Activated naive CD8-positive, alpha-beta T cell treated with anti-CD3 and anti-CD28 coated beads, Interleukin-2, amount 10 ng/mL, durations not matched to agents 7 days and 5 days (primary cell): ENCODE measurements around the gene NAE1. TPM values are rescaled to one million over a fixed set of nuclear protein-coding genes. Genes with fewer than 3 reads are reported as not detected.

ENCODE experiments used
- ATAC-seq: fragments of 150-1000 bp; cut with Tn5 transposase; one replicate; pipeline ENCODE4 v1.10.0; 2021; ENCODE audit warnings: low read depth, moderate library complexity
- POLR2A ChIA-PET: fragments of 350-600 bp; sonication (Branson Sonifier 250); formaldehyde crosslinking; loops from one replicate; lab custom pipeline; 2021; ENCODE audit warnings: antibody characterized with exemption; lab: Charles Lee
- DNase-seq: peaks from one replicate; pipeline ENCODE4 v3.0.0; 2021
- H3K27ac Mint-ChIP-seq: one replicate; pipeline ENCODE4 v1.8.0; 2022; ENCODE audit warnings: mild to moderate bottlenecking, mixed read lengths
- H3K27me3 Mint-ChIP-seq: one replicate; pipeline ENCODE4 v1.8.0; 2022; ENCODE audit warnings: mild to moderate bottlenecking, moderate library complexity, mixed read lengths
- H3K36me3 Mint-ChIP-seq: one replicate; pipeline ENCODE4 v1.8.0; 2021; ENCODE audit warnings: mild to moderate bottlenecking, mixed read lengths
- H3K4me1 Mint-ChIP-seq: one replicate; pipeline ENCODE4 v1.8.0; 2021; ENCODE audit warnings: mixed read lengths
- H3K4me3 Mint-ChIP-seq: one replicate; pipeline ENCODE4 v1.8.0; 2022; ENCODE audit warnings: mild to moderate bottlenecking, moderate library complexity, mixed read lengths
- H3K9me3 Mint-ChIP-seq: one replicate; pipeline ENCODE4 v1.8.0; 2021; ENCODE audit warnings: mixed read lengths
- total RNA-seq, 2 experiments: library from RNA; stranded (reverse); gene quantifications; one replicate each; pipeline ENCODE4 v1.2.3, GENCODE V29; 2021

The NAE1 gene
- total RNA-seq, 2 experiments from 2014 or later = 70.7 to 77.0 TPM

GRCh38 chr16:66754819-66755218 is 76.0 kb downstream of the NAE1 start:
- peaks cover 3% of the 10 kb centered on the region for H3K36me3 Mint-ChIP-seq
- ATAC-seq = no peak
- POLR2A ChIA-PET = no interaction called here
- H3K27me3 Mint-ChIP-seq = peaks cover 38% of the 10 kb centered on the region
- no peak overlapping the region for H3K4me3 Mint-ChIP-seq
- no peaks in the 10 kb centered on the region for H3K9me3 Mint-ChIP-seq
- peaks cover 15% of the 10 kb centered on the region for H3K4me1 Mint-ChIP-seq
- DNase-seq = no peak
- H3K27ac Mint-ChIP-seq = no peak overlapping the region

- no peak overlapping the region for H3K27ac Mint-ChIP-seq
- no peaks in the 10 kb centered on the region for H3K9me3 Mint-ChIP-seq
- DNase-seq (no peak), ATAC-seq (no peak)
- peaks cover 21% of the 10 kb centered on the region for H3K4me1 Mint-ChIP-seq
- H3K4me3 Mint-ChIP-seq = no peak overlapping the region
- POLR2A ChIA-PET = no interaction called here
- peaks cover 6% of the 10 kb centered on the region for H3K36me3 Mint-ChIP-seq
- peaks cover 38% of the 10 kb centered on the region for H3K27me3 Mint-ChIP-seq
These were observed 76.6 kb downstream of the NAE1 start for GRCh38 chr16:66754211-66754610.

DNA sequence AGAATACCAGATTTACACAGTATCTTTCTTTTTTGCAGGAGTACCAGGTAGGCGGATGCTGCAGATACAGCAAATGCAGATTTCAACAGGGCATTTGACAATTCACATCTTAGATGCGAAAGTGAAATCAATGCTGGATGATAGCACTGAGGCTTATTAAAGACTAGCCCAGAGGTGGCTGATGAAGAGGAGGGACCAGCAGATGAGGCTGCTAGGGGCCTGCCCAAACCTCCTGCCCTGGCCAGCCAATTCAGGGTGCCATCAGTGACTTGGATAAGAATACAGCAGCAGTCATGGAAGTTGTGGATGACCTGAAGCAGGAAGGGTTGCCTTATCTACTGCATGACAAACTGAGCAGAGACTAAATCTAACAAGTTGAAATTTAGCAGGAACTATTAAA is 77.8 kb downstream of the NAE1 start:
- H3K27me3 Mint-ChIP-seq = peaks cover 38% of the 10 kb centered on the region
- no peak overlapping the region for H3K27ac Mint-ChIP-seq
- peaks cover 31% of the 10 kb centered on the region for H3K4me1 Mint-ChIP-seq
- POLR2A ChIA-PET = interaction anchor here (2.2 kb wide), 1 partner anchor 102 kb away, joined by 7 read pairs; no protein-coding TSS in a partner anchor
- ATAC-seq (no peak), DNase-seq (no peak)
- H3K36me3 Mint-ChIP-seq = peaks cover 16% of the 10 kb centered on the region
- no peak overlapping the region for H3K4me3 Mint-ChIP-seq
- no peaks in the 10 kb centered on the region for H3K9me3 Mint-ChIP-seq

Other genes starting within 250 kb of the NAE1 start
- 100 to 1,000 TPM; 107 to 108 TPM for gene CMTM3, start 226.3 kb downstream of the NAE1 start, total RNA-seq
- 1 to 10 TPM; 1.3 to 2.0 TPM for gene CMTM4, start 134.2 kb downstream of the NAE1 start, total RNA-seq
- gene DYNC1LI2, start 79.4 kb downstream of the NAE1 start, total RNA-seq = 10 to 100 TPM; 66.3 to 70.5 TPM
- gene TERB1, start 29.4 kb downstream of the NAE1 start, total RNA-seq = not detected
- gene CA7, start 13.4 kb upstream of the NAE1 start, total RNA-seq = not detected
- gene PDP2, start 49.5 kb upstream of the NAE1 start, total RNA-seq = 10 to 100 TPM; 26.6 TPM
- gene CDH16, start 87.9 kb upstream of the NAE1 start, total RNA-seq = not detected
- under 1 TPM; 0.60 to 0.61 TPM for gene RRAD, start 94.6 kb upstream of the NAE1 start, total RNA-seq
- gene CIAO2B, start 103.4 kb upstream of the NAE1 start, total RNA-seq = 100 to 1,000 TPM in 1 of 2 experiments, 10 to 100 TPM in 1; 98.0 to 106 TPM
- gene CES2, start 104.5 kb upstream of the NAE1 start, total RNA-seq = 10 to 100 TPM; 45.4 to 46.4 TPM
- 1 to 10 TPM; 4.8 to 8.3 TPM for gene CES3, start 130.3 kb upstream of the NAE1 start, total RNA-seq
- gene CES4A, start 157.6 kb upstream of the NAE1 start, total RNA-seq = 10 to 100 TPM; 16.2 to 17.5 TPM
- 100 to 1,000 TPM; 193 to 198 TPM for gene CBFB, start 198.2 kb upstream of the NAE1 start, total RNA-seq